HTR-8/SVneo (cell line): ENCODE results near the gene SH2D1B.
"Not testable (repeated sequence)": the region's sequence is repeated elsewhere in the genome, so short reads cannot be mapped to it uniquely, and the experiment has no call there.

Experiments
- DNase-seq: peaks from one replicate; pipeline ENCODE4 v3.0.0; 2011; ENCODE audit warnings: low spot score, mixed read lengths; ENCODE audit not compliant: insufficient read length
- FAIRE-seq: peaks from 2 replicates; lab custom pipeline; 2011; peaks lifted over from hg19 to GRCh38; lab: Jason Lieb, UNC

Gene SH2D1B, protein sequence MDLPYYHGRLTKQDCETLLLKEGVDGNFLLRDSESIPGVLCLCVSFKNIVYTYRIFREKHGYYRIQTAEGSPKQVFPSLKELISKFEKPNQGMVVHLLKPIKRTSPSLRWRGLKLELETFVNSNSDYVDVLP

DNA sequence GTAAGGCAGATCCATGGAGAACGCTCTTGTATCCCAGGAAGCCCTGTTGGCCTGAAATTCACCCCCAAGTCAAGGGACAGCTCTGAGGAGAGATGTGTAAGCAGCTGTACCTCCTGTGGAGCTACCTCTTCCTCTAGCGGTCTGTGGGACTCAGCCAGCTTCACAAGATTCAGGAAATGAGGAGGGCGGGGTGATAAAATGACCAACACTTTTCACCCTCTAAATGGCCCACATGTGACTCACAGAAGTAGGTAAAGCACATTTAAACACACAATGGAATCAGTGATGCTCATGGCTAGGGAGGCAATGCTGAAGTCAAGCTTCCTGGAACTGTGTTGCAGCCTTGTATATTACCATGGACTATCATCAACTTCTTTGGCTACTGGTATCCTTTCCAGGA, at the start of gene SH2D1B:
Gene SH2D1B, minus strand, starts transcription at position 135 of the 400 bp plus-strand sequence. Its CDS starts 120 bp downstream, at position 15.
- FAIRE-seq (no peak), DNase-seq (no peak)

GRCh38 chr1:162458236-162458635, 46.3 kb upstream of the SH2D1B start:
- DNase-seq: no peak
- FAIRE-seq: no peak

- FAIRE-seq (no peak), DNase-seq (no peak)
Measured at GRCh38 chr1:162456323-162456722, 44.4 kb upstream of the SH2D1B start.

DNA sequence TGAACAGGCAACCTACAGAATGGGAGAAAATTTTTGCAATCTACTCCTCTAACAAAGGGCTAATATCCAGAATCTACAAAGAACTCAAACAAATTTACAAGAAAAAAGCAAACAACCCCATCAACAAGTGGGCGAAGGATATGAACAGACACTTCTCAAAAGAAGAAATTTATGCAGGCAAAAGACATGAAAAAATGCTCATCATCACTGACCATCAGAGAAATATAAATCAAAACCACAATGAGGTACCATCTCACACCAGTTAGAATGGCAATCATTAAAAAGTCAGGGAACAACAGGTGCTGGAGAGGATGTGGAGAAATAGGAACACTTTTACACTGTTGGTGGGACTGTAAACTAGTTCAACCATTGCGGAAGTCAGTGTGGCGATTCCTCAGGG, 42.4 kb upstream of the SH2D1B start:
- not testable (repeated sequence) for FAIRE-seq, DNase-seq

GRCh38 chr1:162446946-162447345, 35.0 kb upstream of the SH2D1B start:
- FAIRE-seq: no peak

DNA sequence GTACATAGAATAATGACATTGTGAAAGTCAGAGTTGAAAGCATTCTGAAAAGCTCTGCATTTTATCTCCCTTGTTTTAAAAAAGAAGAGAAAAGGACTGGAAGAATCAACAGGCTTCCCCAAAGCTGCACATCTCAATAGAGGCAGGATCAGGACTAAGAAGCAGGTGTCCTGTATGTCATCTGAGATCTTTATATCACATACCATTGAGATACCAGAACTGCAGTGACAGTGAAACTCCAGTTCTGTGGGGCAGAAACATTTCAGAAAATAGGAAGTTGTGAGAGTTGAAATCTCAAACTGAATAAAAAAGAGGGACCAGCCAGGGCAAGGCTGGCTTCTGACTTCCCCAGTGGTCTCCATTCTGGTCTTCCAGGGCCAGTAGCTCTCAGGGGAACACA, 33.0 kb upstream of the SH2D1B start:
- DNase-seq (no peak), FAIRE-seq (no peak)

More at GRCh38 chr1:162446946-162447345, 35.0 kb upstream of the SH2D1B start:
- no peak for DNase-seq

GRCh38 chr1:162432977-162433713, 21.2 kb upstream of the SH2D1B start:
- not testable (repeated sequence) for DNase-seq, FAIRE-seq

GRCh38 chr1:162430583-162430982, 18.6 kb upstream of the SH2D1B start:
- DNase-seq (no peak), FAIRE-seq (no peak)

DNA sequence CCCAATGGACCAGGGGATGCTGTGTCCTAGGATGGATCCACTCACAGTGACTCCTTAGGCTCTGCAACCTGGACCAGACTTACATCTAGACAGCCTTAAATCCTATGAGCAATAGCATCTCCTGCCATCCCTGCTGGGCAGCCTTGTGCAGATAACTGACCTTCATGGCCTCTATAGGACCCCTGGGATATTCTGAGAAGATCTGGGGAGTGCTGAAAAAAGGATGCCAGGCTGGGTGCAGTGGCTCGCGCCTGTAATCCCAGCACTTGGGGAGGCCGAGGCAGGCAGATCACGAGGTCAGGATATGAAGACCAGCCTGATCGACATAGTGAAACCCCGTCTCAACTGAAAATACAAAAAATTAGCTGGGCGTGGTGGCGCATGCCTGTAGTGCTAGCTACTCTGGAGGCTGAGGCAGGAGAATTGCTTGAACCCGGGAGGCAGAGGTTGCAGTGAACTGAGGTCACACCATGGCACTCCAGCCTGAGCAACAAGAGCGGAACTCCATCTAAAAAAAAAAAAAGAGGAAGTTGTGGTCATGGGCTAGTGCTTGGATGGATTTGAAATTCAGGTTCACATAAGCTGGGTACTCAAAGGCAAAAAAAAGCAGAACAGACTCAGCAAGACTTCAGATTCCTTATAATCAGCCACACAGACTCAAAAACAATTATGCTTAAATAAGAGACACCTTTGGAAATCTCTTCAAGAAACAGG, 10.9 kb upstream of the SH2D1B start:
- DNase-seq (no peak), FAIRE-seq (no peak)

- DNase-seq (no peak), FAIRE-seq (no peak)
Measured at GRCh38 chr1:162421258-162422164, 9.6 kb upstream of the SH2D1B start.

GRCh38 chr1:162420120-162420519, 8.2 kb upstream of the SH2D1B start:
- no peak for FAIRE-seq

DNA sequence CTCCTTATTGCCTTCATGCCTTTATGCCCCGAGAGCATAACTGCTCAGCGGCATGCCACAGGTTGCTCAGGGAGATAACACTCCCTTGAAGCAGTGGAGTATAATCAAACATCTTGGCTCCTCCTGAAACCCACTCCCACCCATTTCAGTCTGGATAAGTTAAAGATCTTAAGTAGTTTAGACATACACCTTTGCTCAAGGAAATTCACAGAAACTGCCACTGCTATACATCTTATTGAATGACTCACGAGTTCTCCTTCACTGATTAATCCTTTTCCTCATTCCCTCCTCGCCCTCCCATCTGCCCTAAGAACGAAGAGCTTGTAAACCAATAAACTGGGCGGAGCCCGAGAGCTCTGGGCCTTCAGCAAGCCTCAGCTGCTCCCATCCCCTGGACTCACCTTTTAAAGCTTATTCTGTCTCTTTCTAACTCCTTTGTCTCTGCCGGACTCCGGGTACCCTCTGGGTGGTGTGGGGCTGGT, 7.6 kb upstream of the SH2D1B start:
- FAIRE-seq, DNase-seq: not testable (repeated sequence)

More at GRCh38 chr1:162420120-162420519, 8.2 kb upstream of the SH2D1B start:
- DNase-seq: no peak

GRCh38 chr1:162418584-162418983, 6.6 kb upstream of the SH2D1B start:
- DNase-seq, FAIRE-seq: not testable (repeated sequence)

DNA sequence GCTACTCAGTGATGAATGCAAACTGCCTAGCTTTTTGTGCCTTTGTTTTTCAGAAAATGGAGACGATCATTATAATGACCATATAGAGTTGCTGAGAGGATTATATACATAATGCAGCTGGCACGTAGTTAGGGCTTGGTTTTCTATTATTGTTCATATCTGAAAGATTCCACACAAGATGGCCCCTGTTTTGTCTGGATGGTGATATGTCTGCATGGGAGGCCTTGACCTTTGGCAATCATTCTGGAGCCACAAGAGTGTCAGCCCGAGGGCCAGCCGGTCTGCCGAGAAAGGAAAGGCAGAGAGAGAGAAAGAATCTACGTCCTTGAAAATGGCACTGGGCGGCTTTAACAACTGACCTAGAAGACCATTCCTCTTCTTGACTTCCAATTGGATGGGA, 5.7 kb upstream of the SH2D1B start:
- FAIRE-seq: no peak
- no peak for DNase-seq

DNA sequence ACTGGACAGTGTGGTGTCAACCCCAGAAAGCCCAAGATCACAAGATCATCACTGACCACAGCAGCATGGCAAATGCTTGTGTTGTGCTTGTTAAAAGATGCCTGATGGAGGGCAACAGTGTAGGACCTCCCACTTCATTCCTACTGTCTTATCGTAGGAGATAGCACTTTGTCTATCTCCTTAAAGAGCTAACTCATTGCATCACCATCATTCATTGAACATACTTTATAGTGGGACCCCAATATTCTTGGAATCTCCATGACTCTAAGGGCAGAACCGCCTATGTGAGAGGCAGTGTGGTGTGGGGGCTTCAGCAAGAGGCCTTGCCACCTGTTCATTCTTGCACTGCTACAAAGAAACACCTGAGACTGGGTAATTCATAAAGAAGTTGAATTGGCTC, 5.0 kb upstream of the SH2D1B start:
- FAIRE-seq: no peak
- DNase-seq: no peak

DNA sequence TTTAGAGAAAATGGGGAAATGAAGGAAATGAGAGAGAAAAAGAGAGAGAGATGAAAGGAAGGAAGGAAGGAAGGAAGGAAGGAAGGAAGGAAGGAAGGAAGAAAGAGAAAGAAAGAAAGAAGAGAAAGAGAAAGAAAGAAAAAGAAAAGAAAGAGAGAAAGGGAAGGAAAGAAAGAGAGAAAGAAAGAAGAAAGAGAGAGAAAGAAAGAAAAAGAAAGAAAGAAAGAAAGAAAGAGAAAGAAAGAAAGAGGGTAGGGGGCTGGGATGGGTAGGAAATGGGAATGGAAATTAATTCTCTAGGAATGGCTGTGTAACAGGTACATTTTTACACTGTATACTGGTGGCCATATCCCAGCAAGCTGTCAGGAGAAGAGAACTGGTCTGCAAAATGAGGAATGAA, 4.3 kb upstream of the SH2D1B start:
- FAIRE-seq (no peak), DNase-seq (no peak)

DNA sequence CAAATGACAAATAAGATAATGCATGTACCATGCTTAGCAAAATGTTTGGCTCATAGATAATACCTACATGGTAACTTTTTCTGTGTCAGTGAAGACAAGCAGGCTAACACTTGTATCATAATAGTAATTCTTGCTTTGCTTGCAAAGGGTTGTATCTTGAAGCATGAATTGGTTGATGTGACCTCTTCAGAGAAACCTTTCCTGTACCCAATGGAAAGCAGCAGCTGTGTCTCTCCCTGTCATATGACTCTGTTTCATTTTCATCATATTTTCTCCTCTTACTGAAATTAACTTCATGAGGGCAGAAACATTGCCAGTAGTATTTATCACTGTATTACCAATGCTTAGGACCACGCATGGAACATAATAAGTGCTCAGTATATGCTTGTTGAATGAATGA, 4.4 kb downstream of the SH2D1B start:
- DNase-seq: no peak

DNA sequence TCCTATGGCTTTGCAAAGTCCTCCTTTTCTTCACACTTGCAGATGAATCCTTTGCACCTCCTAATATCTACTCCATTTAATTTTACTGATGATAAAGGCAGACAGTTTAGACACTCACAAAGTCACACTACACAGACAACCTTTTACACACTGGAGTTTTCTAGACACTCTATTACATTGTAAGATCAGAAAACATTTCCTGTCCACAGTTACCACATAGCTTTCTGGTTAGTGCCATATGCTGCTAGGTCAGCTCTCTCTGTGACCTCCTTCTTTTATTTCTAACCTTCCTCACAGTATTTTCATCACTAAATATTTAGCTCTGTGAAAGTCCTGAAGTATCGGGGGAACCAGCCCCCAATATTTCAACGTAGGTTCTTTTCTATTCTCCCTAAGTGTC, 5.1 kb downstream of the SH2D1B start:
- FAIRE-seq: no peak
- DNase-seq: no peak

More for the DNA sequence above, 4.4 kb downstream of the SH2D1B start:
- FAIRE-seq: no peak

DNA sequence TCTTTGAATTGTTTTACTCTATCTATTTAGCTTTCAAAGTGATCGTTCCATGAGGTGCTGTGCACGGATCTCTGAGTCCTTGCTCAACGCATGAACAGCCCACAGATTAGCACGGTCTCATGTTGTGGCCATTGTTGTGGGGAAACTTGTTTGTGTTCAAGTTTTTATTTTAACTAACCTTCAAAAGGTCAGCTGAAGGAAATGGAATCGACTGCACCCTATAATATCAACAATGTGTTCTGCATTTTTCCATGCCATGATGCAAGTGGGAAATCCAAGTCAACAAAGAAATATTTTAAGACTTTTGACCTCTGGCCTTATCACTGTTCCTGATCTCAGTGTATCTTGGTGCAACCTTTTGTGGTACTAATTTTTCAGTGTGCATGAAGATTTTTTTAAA, 6.1 kb downstream of the SH2D1B start:
- no peak for FAIRE-seq
- no peak for DNase-seq

GRCh38 chr1:162404550-162405160, 7.3 kb downstream of the SH2D1B start:
- DNase-seq (no peak), FAIRE-seq (no peak)
